Esophagus muscularis mucosa (tissue), 4 donors: ENCODE data around the gene ERLEC1. TPM values are rescaled to one million over a fixed set of nuclear protein-coding genes. Genes with fewer than 3 reads are reported as not detected.

Source experiments
- DNase-seq: peaks from one replicate; pipeline ENCODE4 v3.0.0-alpha.2; 2017; ENCODE audit errors: extremely low spot score
- H3K27ac ChIP-seq, 4 donors: fragments of 200-600 bp; sonication (generic); replicated peaks in 1 of 4; 1 replicate in 3 of 4; 2 replicates in 1 of 4; pipeline ENCODE4 v1.5.1; 2016 to 2019; ENCODE audit warnings: mild to moderate bottlenecking in 1 of 4
- H3K27me3 ChIP-seq, 4 donors: fragments of 200-600 bp; sonication (generic); one replicate each; pipeline versions ENCODE4 v1.5.1 to v1.6.0; 2016 to 2019
- H3K36me3 ChIP-seq, 4 donors: fragments of 200-600 bp; sonication (generic); one replicate each; pipeline ENCODE4 v1.5.1; 2016 to 2019
- H3K4me1 ChIP-seq, 4 donors: fragments of 200-600 bp; sonication (generic); one replicate each; pipeline ENCODE4 v1.5.1; 2016 to 2019
- H3K4me3 ChIP-seq, 4 donors: fragments of 200-600 bp; sonication (generic); 1 replicate in 2 of 4; 2 replicates in 2 of 4; pipeline ENCODE4 v1.5.1; 2016 to 2019; ENCODE audit warnings: mild to moderate bottlenecking in 4 of 4, moderate library complexity in 1 of 4
- H3K9me3 ChIP-seq, 4 donors: fragments of 200-600 bp; sonication (generic); 1 replicate in 3 of 4; 2 replicates in 1 of 4; pipeline ENCODE4 v1.5.1; 2016 to 2019
- EP300 ChIP-seq: sonication (generic); formaldehyde crosslinking; IDR thresholded peaks from one replicate; pipeline ENCODE4 v1.6.1; 2017; ENCODE audit warnings: antibody characterized with exemption
- POLR2A ChIP-seq: fragments of 450-650 bp; IDR thresholded peaks from one replicate; pipeline ENCODE4 v1.6.1; 2017; ENCODE audit warnings: antibody characterized with exemption, moderate library complexity, mild to moderate bottlenecking, low read depth
- POLR2AphosphoS5 ChIP-seq, 2 donors: sonication (generic); formaldehyde crosslinking; IDR thresholded peaks; one replicate each; pipeline ENCODE4 v1.6.1; 2017; ENCODE audit warnings: antibody characterized with exemption in 2 of 2
- WGBS: methylation state at CpG from one replicate; pipeline ENCODE4 v1.1.5; 2018; 5-methylcytosine and 5-hydroxymethylcytosine counted together
- intact Hi-C: fragments of 100-400 bp; cut with DNase I; formaldehyde crosslinking; loops from one replicate; pipeline ENCODE4 v1.15.1; 2023
- total RNA-seq, 4 donors: library from RNA; depleted of rRNA; stranded (reverse); fragments of >200 nt; gene quantifications; one replicate each; pipeline versions ENCODE4 v1.1.0 to v1.2.1, GENCODE V29; 2016
- TF ChIP-seq, protein P1 (sequence below), 3 experiments: fragments of 200-600 bp in 2 of 3; fragments of 450-650 bp in 1 of 3; sonication (generic) in 2 of 3; IDR thresholded peaks; one replicate each; pipeline ENCODE4 v1.5.1; 2017 to 2019; ENCODE audit warnings: antibody characterized with exemption in 3 of 3, mild to moderate bottlenecking in 2 of 3, moderate library complexity in 1 of 3

The ERLEC1 gene
- total RNA-seq = 10 to 100 TPM; 54.8 to 81.9 (median 61.1) TPM

GRCh38 chr2:53786705-53787613 is at the start of gene ERLEC1, which contains the start of gene ASB3:
Gene ERLEC1, plus strand, starts transcription at chr2:53787044. Its CDS starts 167 bp downstream, at chr2:53787211.
Gene ASB3, minus strand, starts transcription at chr2:53786953. Its CDS starts 21,381 bp downstream, at chr2:53765572.
- TF ChIP-seq POLR2A = peak; percentile 47
- TF ChIP-seq POLR2AphosphoS5 (IDR thresholded peaks at IDR 0.05) = peak; percentile 90 to 94
- TF ChIP-seq EP300 = no peak
- TF ChIP-seq, protein P1, sequence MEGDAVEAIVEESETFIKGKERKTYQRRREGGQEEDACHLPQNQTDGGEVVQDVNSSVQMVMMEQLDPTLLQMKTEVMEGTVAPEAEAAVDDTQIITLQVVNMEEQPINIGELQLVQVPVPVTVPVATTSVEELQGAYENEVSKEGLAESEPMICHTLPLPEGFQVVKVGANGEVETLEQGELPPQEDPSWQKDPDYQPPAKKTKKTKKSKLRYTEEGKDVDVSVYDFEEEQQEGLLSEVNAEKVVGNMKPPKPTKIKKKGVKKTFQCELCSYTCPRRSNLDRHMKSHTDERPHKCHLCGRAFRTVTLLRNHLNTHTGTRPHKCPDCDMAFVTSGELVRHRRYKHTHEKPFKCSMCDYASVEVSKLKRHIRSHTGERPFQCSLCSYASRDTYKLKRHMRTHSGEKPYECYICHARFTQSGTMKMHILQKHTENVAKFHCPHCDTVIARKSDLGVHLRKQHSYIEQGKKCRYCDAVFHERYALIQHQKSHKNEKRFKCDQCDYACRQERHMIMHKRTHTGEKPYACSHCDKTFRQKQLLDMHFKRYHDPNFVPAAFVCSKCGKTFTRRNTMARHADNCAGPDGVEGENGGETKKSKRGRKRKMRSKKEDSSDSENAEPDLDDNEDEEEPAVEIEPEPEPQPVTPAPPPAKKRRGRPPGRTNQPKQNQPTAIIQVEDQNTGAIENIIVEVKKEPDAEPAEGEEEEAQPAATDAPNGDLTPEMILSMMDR (IDR thresholded peaks at IDR 0.05) = peak in 2 of 3 experiments; percentile 7 to 22
- peak within 1 kb of the TSS; percentile 74 to 93 (median 84) for H3K4me3 ChIP-seq
- WGBS = under 1% methylated on average over 58 of the region's 77 CpGs
- H3K9me3 ChIP-seq = no peaks in the 10 kb centered on the region
- H3K4me1 ChIP-seq = peaks cover 29 to 65% (median 51%) of the 10 kb centered on the region in 4 donors
- no peaks in the 10 kb centered on the region for H3K27me3 ChIP-seq
- DNase-seq = peak; percentile 94
- H3K36me3 ChIP-seq = no peaks in the 10 kb centered on the region
- peak within 1 kb of the TSS; percentile 81 to 85 (median 84) for H3K27ac ChIP-seq
- intact Hi-C loops = no loop called here

GRCh38 chr2:53737091-53737490 is 49.8 kb upstream of the ERLEC1 start:
- WGBS = 98% methylated on average over 5 of the region's 5 CpGs
- no peak overlapping the region for H3K27ac ChIP-seq
- H3K4me1 ChIP-seq = no peaks in the 10 kb centered on the region
- no peaks in the 10 kb centered on the region for H3K9me3 ChIP-seq
- TF ChIP-seq EP300 (no peak), POLR2A (no peak), POLR2AphosphoS5 (IDR thresholded peaks at IDR 0.05) (no peak)
- TF ChIP-seq, protein P1 (IDR thresholded peaks at IDR 0.05) = no peak
- intact Hi-C loops = no loop called here
- H3K4me3 ChIP-seq = no peak overlapping the region
- DNase-seq = no peak
- no peaks in the 10 kb centered on the region for H3K27me3 ChIP-seq
- H3K36me3 ChIP-seq = peaks cover 0 to 7% (median 5%) of the 10 kb centered on the region in 4 donors

- H3K4me3 ChIP-seq = no peak overlapping the region
- DNase-seq = no peak
- no peaks in the 10 kb centered on the region for H3K9me3 ChIP-seq
- no peaks in the 10 kb centered on the region for H3K27me3 ChIP-seq
- intact Hi-C loops = no loop called here
- H3K4me1 ChIP-seq = no peaks in the 10 kb centered on the region
- no peak overlapping the region for H3K27ac ChIP-seq
- no peak for TF ChIP-seq EP300
- TF ChIP-seq POLR2A = no peak
- TF ChIP-seq, protein P1 (IDR thresholded peaks at IDR 0.05) = no peak
- TF ChIP-seq POLR2AphosphoS5 (IDR thresholded peaks at IDR 0.05) = no peak
- H3K36me3 ChIP-seq = peaks cover 0 to 1% (median under 1%) of the 10 kb centered on the region in 4 donors
- WGBS = 88% methylated on average over 1 of the region's 1 CpG
Observed at GRCh38 chr2:53739032-53739431, 47.8 kb upstream of the ERLEC1 start.

GRCh38 chr2:53740170-53740569 is 46.7 kb upstream of the ERLEC1 start:
- TF ChIP-seq POLR2AphosphoS5 (IDR thresholded peaks at IDR 0.05) (no peak), EP300 (no peak)
- TF ChIP-seq, protein P1 (IDR thresholded peaks at IDR 0.05) = peak; percentile 28 to 33 (median 28)
- intact Hi-C loops = no loop called here
- Histone ChIP-seq H3K9me3 (no peaks in the 10 kb centered on the region), H3K36me3 (no peaks in the 10 kb centered on the region), H3K4me1 (peaks cover 0 to 8% (median 0%) of the 10 kb centered on the region in 4 donors), H3K4me3 (no peak overlapping the region), H3K27ac (no peak overlapping the region), H3K27me3 (no peaks in the 10 kb centered on the region)
- DNase-seq = no peak
